WTC11 (cell line): ENCODE data around the gene ACOXL. TPM values are rescaled to one million over a fixed set of nuclear protein-coding genes. Genes with fewer than 3 reads are reported as not detected.
A peak's percentile ranks its signal among the peaks of the same experiment; 100 is the strongest.

Experiments used
- ATAC-seq: fragments of 200-7000 bp; cut with Tn5 transposase; 2 replicates; pipeline ENCODE4 v1.10.0; 2021; ENCODE audit warnings: mild to moderate bottlenecking, moderate library complexity
- CTCF ChIA-PET: fragments of 300-600 bp; sonication (Branson Sonifier 250); formaldehyde crosslinking; loops from one replicate; lab custom pipeline; 2021; ENCODE audit warnings: antibody characterized with exemption; lab: Charles Lee
- POLR2A ChIA-PET: fragments of 350-600 bp; sonication (Branson Sonifier 250); formaldehyde crosslinking; loops from one replicate; lab custom pipeline; 2021; ENCODE audit warnings: antibody characterized with exemption; lab: Charles Lee
- DNase-seq: peaks from one replicate; pipeline ENCODE4 v3.0.0; 2021; ENCODE audit warnings: low spot score
- H3K27ac Mint-ChIP-seq: 2 replicates; pipeline ENCODE4 v1.8.0; 2021; ENCODE audit warnings: mixed read lengths
- H3K27me3 Mint-ChIP-seq: 2 replicates; pipeline ENCODE4 v1.8.0; 2021; ENCODE audit warnings: low read depth, mild to moderate bottlenecking, moderate library complexity, mixed read lengths
- H3K36me3 Mint-ChIP-seq: 2 replicates; pipeline ENCODE4 v1.8.0; 2021; ENCODE audit warnings: mixed read lengths
- H3K4me1 Mint-ChIP-seq: 2 replicates; pipeline ENCODE4 v1.8.0; 2022; ENCODE audit warnings: mixed read lengths
- H3K4me3 Mint-ChIP-seq: 2 replicates; pipeline ENCODE4 v1.8.0; 2021; ENCODE audit warnings: mild to moderate bottlenecking, moderate library complexity, mixed read lengths
- H3K9me3 Mint-ChIP-seq: 2 replicates; pipeline ENCODE4 v1.8.0; 2021; ENCODE audit warnings: mixed read lengths
- FOXP1 ChIP-seq: sonication (generic); formaldehyde crosslinking; IDR thresholded peaks from 2 replicates; pipeline ENCODE4 v1.8.0; 2022; ENCODE audit warnings: missing genetic modification reagents, mild to moderate bottlenecking, moderate library complexity, borderline replicate concordance
- GABPB1 ChIP-seq: sonication (generic); formaldehyde crosslinking; IDR thresholded peaks from 2 replicates; pipeline ENCODE4 v1.8.1; 2023; ENCODE audit warnings: mild to moderate bottlenecking, missing genetic modification reagents
- JAZF1 ChIP-seq: fragments of 250-450 bp; sonication (Bioruptor Pico); IDR thresholded peaks from 2 replicates; pipeline ENCODE4 v1.9.0; 2021; ENCODE audit warnings: moderate library complexity, mild to moderate bottlenecking, inconsistent platforms
- NFE2L1 ChIP-seq: sonication (generic); formaldehyde crosslinking; IDR thresholded peaks from 2 replicates; pipeline ENCODE4 v1.8.1; 2023; ENCODE audit warnings: missing genetic modification reagents
- TCF7 ChIP-seq: sonication (generic); formaldehyde crosslinking; IDR thresholded peaks from 2 replicates; pipeline ENCODE4 v1.8.0; 2022; ENCODE audit warnings: mild to moderate bottlenecking, low read depth, missing genetic modification reagents, moderate library complexity
- ZNF121 ChIP-seq: sonication (generic); formaldehyde crosslinking; IDR thresholded peaks from 2 replicates; pipeline ENCODE4 v1.8.0; 2023; ENCODE audit warnings: missing genetic modification reagents
- ZNF138 ChIP-seq: sonication (generic); formaldehyde crosslinking; conservative IDR thresholded peaks from 2 replicates; pipeline ENCODE4 v1.8.1; 2022; ENCODE audit warnings: mild to moderate bottlenecking, moderate library complexity, missing genetic modification reagents
- total RNA-seq: library from RNA; stranded (reverse); gene quantifications from 3 replicates; pipeline ENCODE4 v1.2.3, GENCODE V29; 2021
- TF ChIP-seq, protein P1 (sequence below): sonication (generic); formaldehyde crosslinking; IDR thresholded peaks from 2 replicates; pipeline ENCODE4 v1.8.0; 2022; ENCODE audit warnings: missing genetic modification reagents
- TF ChIP-seq, protein P2 (sequence below): sonication (generic); formaldehyde crosslinking; IDR thresholded peaks from 2 replicates; pipeline ENCODE4 v1.8.1; 2022; ENCODE audit warnings: missing genetic modification reagents, borderline replicate concordance
- TF ChIP-seq, protein P3 (sequence below): sonication (generic); formaldehyde crosslinking; IDR thresholded peaks from 2 replicates; pipeline ENCODE4 v1.8.1; 2022; ENCODE audit warnings: low read depth, mild to moderate bottlenecking, moderate library complexity, missing genetic modification reagents, borderline replicate concordance
- TF ChIP-seq, protein P4 (sequence below): fragments of 250-450 bp; sonication (Bioruptor Pico); IDR thresholded peaks from 2 replicates; pipeline ENCODE4 v1.9.0; 2021; ENCODE audit warnings: mild to moderate bottlenecking
- TF ChIP-seq, protein P5 (sequence below): fragments of 200-600 bp; IDR thresholded peaks from 2 replicates; pipeline ENCODE4 v1.8.0; 2022; ENCODE audit warnings: antibody characterized with exemption
- TF ChIP-seq, protein P6 (sequence below): sonication (generic); formaldehyde crosslinking; IDR thresholded peaks from 2 replicates; pipeline ENCODE4 v1.8.0; 2022; ENCODE audit warnings: mild to moderate bottlenecking, missing genetic modification reagents

The ACOXL gene
- total RNA-seq, 1 experiment from 2014 or later: 14.9 TPM

DNA sequence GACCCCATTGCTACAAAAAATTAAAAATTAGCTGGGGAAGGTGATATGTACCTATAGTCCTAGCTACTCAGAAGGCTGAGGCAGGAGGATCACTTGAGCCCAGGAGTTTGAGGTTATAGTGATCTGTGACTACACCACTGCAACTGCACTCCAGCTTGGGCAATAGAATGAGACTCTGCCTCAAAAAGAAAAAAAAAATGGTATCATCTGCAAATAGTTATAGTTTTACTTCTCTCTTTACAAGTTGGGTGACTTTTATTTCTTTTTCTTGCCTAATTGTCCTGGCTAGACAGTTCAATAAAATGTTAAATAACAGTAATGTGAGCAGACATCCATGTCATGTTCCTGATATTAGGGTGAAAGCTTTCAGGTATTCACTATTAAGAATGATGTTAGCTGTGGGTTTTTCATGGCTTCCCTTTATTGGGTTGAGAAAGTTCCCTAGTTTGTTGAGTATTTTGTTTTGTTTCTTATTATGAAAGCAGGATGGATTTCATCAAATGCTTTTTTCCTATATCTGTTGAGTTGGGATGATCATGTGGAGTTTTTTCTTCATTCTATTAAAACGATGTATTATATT lies 24.9 kb upstream of the ACOXL start:
- TF ChIP-seq, protein P1, sequence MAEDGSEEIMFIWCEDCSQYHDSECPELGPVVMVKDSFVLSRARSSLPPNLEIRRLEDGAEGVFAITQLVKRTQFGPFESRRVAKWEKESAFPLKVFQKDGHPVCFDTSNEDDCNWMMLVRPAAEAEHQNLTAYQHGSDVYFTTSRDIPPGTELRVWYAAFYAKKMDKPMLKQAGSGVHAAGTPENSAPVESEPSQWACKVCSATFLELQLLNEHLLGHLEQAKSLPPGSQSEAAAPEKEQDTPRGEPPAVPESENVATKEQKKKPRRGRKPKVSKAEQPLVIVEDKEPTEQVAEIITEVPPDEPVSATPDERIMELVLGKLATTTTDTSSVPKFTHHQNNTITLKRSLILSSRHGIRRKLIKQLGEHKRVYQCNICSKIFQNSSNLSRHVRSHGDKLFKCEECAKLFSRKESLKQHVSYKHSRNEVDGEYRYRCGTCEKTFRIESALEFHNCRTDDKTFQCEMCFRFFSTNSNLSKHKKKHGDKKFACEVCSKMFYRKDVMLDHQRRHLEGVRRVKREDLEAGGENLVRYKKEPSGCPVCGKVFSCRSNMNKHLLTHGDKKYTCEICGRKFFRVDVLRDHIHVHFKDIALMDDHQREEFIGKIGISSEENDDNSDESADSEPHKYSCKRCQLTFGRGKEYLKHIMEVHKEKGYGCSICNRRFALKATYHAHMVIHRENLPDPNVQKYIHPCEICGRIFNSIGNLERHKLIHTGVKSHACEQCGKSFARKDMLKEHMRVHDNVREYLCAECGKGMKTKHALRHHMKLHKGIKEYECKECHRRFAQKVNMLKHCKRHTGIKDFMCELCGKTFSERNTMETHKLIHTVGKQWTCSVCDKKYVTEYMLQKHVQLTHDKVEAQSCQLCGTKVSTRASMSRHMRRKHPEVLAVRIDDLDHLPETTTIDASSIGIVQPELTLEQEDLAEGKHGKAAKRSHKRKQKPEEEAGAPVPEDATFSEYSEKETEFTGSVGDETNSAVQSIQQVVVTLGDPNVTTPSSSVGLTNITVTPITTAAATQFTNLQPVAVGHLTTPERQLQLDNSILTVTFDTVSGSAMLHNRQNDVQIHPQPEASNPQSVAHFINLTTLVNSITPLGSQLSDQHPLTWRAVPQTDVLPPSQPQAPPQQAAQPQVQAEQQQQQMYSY: no peak
- TF ChIP-seq, protein P2, sequence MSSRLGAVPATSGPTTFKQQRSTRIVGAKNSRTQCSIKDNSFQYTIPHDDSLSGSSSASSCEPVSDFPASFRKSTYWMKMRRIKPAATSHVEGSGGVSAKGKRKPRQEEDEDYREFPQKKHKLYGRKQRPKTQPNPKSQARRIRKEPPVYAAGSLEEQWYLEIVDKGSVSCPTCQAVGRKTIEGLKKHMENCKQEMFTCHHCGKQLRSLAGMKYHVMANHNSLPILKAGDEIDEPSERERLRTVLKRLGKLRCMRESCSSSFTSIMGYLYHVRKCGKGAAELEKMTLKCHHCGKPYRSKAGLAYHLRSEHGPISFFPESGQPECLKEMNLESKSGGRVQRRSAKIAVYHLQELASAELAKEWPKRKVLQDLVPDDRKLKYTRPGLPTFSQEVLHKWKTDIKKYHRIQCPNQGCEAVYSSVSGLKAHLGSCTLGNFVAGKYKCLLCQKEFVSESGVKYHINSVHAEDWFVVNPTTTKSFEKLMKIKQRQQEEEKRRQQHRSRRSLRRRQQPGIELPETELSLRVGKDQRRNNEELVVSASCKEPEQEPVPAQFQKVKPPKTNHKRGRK: no peak
- TF ChIP-seq ZNF138 (no peak), GABPB1 (CRISPR knock-in tag) (no peak), JAZF1 (CRISPR knock-in tag) (no peak), FOXP1 (CRISPR knock-in tag) (no peak), TCF7 (CRISPR knock-in tag) (no peak)
- TF ChIP-seq, protein P3, sequence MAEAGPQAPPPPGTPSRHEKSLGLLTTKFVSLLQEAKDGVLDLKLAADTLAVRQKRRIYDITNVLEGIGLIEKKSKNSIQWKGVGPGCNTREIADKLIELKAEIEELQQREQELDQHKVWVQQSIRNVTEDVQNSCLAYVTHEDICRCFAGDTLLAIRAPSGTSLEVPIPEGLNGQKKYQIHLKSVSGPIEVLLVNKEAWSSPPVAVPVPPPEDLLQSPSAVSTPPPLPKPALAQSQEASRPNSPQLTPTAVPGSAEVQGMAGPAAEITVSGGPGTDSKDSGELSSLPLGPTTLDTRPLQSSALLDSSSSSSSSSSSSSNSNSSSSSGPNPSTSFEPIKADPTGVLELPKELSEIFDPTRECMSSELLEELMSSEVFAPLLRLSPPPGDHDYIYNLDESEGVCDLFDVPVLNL (CRISPR knock-in tag): no peak
- TF ChIP-seq, protein P4, sequence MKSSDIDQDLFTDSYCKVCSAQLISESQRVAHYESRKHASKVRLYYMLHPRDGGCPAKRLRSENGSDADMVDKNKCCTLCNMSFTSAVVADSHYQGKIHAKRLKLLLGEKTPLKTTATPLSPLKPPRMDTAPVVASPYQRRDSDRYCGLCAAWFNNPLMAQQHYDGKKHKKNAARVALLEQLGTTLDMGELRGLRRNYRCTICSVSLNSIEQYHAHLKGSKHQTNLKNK: no peak
- TF ChIP-seq, protein P5, sequence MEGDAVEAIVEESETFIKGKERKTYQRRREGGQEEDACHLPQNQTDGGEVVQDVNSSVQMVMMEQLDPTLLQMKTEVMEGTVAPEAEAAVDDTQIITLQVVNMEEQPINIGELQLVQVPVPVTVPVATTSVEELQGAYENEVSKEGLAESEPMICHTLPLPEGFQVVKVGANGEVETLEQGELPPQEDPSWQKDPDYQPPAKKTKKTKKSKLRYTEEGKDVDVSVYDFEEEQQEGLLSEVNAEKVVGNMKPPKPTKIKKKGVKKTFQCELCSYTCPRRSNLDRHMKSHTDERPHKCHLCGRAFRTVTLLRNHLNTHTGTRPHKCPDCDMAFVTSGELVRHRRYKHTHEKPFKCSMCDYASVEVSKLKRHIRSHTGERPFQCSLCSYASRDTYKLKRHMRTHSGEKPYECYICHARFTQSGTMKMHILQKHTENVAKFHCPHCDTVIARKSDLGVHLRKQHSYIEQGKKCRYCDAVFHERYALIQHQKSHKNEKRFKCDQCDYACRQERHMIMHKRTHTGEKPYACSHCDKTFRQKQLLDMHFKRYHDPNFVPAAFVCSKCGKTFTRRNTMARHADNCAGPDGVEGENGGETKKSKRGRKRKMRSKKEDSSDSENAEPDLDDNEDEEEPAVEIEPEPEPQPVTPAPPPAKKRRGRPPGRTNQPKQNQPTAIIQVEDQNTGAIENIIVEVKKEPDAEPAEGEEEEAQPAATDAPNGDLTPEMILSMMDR: no peak
- POLR2A ChIA-PET: interaction anchor here (0.6 kb wide), 1 partner anchor 14 kb away, joined by 3 read pairs; no protein-coding TSS in a partner anchor
- H3K27ac Mint-ChIP-seq: no peak overlapping the region
- H3K27me3 Mint-ChIP-seq: peaks cover 12% of the 10 kb centered on the region
- CTCF ChIA-PET: no interaction called here
- peaks cover 16% of the 10 kb centered on the region for H3K4me1 Mint-ChIP-seq
- no peak overlapping the region for H3K4me3 Mint-ChIP-seq
- no peak for ATAC-seq
- H3K36me3 Mint-ChIP-seq: no peaks in the 10 kb centered on the region
- H3K9me3 Mint-ChIP-seq: 0 out of 2 replicates have a peak, but pooled peaks cover 3% of the 10 kb centered on the region
- no peak for DNase-seq

DNA sequence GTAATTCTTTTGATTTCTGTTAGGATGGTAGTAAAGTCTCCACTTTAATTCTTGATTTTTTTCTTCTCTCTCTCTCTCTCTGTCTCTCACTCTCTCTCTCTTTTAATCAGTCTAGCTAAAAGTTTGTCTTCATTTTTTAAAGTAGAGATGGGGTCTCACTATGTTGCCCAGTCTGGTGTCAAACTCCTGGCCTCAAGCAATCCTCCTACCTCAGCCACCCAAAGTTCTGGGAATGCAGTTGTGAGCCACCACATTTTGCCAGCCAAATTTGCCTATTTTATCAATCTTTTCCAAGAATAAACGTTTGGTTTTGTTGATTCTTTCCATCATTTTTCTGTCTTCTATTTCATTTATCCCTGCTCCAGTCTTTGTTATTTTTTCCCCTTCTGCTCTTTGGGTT lies 23.9 kb upstream of the ACOXL start:
- Mint-ChIP-seq H3K9me3 (peaks cover 8% of the 10 kb centered on the region; the same call in 1 of the 2 replicates), H3K27ac (no peak overlapping the region), H3K27me3 (peaks cover 21% of the 10 kb centered on the region), H3K4me1 (peaks cover 6% of the 10 kb centered on the region), H3K4me3 (no peak overlapping the region), H3K36me3 (no peaks in the 10 kb centered on the region)
- POLR2A ChIA-PET: no interaction called here
- CTCF ChIA-PET: no interaction called here
- DNase-seq: no peak
- ATAC-seq: no peak
- TF ChIP-seq NFE2L1 (no peak), ZNF121 (CRISPR knock-in tag) (0 out of 2 replicates have a peak, but pooled peaks have one; percentile 30)
- TF ChIP-seq, protein P6, sequence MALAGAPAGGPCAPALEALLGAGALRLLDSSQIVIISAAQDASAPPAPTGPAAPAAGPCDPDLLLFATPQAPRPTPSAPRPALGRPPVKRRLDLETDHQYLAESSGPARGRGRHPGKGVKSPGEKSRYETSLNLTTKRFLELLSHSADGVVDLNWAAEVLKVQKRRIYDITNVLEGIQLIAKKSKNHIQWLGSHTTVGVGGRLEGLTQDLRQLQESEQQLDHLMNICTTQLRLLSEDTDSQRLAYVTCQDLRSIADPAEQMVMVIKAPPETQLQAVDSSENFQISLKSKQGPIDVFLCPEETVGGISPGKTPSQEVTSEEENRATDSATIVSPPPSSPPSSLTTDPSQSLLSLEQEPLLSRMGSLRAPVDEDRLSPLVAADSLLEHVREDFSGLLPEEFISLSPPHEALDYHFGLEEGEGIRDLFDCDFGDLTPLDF (CRISPR knock-in tag): no peak
